ENCODE results near the gene ARHGEF10L.

Gene ARHGEF10L

DNA sequence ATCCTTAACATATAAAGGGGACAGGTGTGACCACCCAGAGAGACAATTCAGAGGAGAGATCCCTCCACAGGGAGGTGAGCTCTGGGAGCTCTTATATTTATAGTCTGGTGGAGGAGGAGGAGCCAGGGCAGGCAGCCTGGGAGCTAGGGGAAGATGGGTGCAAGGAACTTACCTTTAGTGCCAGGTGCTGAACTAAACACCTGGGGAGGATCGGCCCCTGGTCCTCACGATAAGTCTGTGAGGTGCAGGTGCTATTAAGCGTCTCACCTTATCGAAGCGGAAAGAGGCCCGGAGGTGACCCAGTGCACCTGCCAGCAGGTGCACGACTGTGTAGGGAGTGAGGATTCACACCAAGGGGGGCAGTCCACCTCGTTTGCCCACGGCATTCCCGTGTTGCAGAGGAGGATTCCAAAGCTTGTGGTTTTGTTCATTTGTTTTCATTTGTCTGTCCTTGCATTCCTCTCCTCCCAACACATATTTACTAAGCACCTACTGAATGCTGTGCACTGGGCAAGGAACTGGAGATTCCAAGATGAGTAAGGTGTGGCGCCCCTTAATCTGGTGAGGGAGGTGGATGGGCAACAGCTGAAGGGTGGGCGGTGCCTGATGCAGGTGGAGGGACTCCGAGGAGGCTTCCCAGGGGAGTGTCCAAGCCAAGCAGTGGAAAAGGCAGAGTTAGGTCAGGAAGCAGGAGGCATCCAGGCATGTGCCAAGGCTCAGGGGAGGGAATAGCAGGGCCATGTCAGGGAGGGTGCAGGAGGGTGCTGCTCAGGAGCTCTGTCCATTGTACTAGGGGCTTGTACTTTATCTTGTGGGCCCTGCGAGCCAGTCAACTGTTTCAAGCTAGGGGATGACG lies 11.5 kb downstream of the ARHGEF10L start:
- no peak for DNase-seq

DNA sequence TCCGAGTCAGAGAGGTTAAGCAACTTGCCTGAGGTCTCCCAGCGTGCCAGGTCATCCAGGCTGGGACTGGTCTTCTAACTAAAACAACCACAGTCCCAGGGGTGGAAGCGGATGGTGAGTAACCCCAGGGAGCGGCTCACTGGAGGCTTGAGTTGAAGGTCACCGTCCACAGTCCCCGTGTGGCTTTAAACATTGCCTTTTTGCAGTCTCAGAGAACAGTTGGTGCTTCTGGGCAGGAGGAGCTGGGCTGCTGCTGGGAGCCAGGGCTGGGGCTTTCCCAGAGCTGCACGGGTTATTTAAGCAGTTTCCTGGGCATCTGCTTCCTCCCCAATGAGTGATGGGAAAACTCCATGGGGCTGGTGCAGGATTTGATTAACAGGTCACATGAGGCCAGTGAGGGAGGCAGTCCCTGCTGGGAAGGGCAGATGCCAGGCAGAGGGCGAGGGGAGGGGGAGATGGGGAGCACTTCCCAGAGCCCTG lies 12.3 kb downstream of the ARHGEF10L start:
- peak; percentile 65 to 77 (median 68) for DNase-seq

DNA sequence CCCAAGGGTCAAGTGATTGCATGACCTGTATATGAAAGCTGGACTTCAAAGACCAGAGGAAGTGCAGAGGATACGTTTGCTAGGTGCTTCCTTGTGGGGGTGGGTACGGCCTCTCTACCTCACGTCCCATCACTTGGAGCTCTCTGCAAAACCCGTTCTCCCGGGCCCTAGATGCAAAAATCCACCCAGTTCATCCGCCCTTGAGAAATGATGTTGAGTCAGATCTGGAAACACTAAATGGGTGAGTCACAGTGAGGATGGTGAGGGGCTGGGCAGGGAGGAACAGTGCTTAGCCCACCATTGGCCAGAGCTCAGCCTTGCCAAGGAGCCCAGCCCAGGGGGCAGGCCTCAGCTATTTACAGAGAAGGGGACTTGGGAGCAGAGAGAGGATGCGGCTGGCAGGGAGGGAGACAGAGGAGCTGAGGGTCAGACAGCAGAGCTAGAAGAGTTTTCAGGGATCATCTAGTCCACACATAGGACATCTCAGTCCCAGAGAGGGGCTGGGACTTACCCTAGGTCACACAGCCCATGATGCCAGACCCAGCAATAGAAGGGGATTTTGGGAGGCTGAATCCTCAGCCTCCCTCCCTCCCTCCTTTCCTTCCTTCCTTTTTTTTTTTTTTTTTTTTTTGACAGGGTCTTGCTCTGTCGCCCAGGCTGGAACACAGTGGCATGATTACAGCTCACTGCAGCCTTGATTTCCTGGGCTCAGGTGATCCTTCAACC lies 14.6 kb downstream of the ARHGEF10L start:
- peak in 2 of 4 experiments; percentile 33 to 46 for DNase-seq

DNA sequence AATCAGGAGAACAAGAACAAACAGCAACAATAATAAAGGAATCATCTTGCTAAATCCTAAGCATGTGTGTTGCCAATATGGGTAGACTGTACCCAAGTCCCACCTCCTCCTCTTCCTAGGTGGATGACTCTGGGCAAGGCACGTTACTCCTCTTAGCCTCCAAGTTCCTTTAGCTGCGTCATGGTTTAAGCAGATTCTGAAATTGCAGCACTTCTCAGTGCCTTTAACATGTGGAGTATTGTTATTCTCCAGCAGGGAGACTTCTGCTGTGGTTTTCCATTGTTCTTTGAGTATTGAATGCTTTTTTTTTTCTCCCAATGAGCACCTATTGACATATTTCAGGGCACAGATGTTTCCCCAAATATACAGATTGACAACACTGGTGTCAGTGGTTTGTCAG lies 15.5 kb downstream of the ARHGEF10L start:
- DNase-seq = peak in 3 of 4 experiments; percentile 30 to 38 (median 35)

DNA sequence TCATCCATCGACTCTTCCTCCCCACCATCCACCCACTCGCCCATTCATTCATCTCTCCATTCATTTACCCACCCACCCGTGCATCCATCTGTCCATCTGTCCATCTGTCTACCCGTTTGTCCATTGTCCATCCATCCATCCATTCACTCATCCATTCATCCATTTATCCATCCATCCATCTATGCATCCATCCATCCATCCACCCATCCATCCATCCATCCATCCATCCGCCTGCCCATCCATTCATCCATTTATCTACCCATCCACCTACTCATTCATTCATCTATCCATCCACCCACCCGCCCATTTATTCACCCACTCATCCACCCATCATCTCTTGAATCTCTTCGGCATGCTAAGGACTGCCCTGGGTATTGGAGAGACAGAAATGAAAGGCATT lies 18.5 kb downstream of the ARHGEF10L start:
- DNase-seq = no peak

DNA sequence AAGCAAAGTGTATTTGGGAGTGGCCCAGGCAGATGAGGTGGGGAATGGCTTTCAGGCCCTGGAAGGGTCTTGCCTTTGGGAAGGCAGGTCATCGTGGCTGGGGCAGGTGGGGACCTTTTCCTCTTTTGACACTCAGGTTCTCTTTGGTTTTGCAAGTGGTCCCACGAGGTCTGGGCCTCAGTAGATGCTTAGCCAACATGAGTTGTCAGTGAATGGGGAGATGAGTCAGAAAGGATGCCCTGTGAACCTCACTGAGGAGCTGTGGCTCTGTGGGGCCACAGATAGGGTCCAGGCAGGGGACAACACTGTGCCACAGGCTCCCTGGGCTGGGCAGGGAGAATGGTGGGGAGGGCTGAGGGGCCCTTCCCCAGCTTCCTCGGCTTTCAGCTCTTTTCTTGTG lies 19.0 kb downstream of the ARHGEF10L start:
- DNase-seq = no peak

DNA sequence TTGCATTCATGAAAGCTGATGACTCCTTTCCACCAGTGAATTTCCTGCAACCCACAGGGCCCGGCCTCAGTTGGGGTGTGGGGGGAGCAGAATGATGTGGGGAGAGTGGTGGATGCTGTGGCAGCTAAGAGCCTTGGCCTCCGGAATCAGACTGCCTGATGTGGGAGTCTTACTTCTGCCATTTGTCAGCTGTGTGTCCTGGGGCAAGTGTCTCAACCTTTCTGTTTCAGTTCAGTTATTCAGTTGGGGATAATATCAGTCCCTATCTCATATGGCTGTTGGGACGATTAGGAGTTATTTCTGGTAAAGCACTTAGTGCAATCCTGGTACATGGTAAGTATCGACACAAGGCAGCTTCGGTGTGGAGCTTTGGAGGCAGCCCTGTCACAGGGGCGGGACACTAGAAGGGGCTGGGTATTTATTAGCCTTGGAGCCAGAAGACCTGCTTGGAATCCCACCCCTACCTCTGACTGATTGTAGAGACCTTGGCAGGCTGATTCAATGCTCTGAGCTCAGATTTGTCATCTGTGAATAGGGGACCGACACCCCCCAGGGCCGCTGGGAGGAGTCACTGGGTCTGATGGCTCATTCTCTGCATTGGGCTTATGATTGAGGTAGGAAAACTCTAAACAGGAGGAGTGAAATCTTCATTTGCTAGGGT lies 19.6 kb downstream of the ARHGEF10L start:
- DNase-seq = no peak

DNA sequence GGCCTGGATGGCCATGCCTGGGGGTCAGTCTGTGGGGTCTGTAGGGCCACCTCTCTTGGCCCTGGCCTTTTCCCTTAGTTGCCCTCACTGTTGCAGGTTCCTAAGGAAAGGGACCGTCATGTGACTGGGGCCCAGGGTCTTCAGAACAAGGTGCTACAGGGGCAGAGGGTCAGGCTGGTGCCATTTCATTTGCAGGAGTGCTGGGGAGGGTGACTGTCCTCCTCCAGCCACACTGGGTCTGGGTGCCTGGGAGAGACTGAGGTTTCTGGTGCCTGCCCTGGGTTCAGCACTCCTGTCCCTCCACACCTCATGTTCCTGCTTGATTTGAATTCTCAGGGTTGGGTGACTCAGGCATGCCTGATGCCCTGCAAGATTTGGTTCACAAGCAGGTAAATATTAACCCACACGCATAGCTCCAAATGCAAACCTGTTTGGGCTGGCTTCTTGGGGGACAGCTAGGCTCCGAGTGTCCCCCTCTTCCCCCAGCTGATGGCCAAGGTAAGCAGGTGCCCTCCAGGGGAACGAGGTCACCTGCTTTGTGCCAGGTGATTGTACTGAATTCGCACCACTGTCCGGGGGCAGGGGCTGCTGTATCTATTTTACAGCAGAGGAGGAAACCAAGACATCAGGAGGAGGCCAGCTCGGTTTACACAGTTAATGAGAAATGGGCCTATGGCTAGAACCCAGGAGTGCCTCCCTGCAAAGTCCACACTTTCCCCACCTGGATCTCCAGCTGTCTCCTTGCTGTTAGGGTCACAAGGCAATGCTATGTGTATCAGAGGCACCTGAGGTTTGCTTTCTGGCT lies 20.3 kb downstream of the ARHGEF10L start:
- DNase-seq = no peak

DNA sequence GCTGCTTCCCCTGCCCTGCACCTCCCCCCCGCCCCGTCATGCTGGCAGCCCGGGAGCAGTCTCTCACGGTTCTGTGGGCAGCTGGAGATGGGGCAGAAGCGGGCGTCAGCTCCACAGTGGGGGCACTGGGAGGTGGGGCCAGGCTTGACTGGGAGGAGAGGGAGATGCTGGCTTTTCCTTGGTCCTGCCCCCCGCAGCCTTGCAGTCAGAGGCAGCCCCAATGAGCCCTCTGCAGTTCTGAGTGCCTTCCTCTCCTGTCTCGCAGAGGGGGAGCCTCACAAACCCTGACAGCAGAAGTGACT lies 21.7 kb downstream of the ARHGEF10L start:
- DNase-seq = peak in 1 of 4 experiments; percentile 32

DNA sequence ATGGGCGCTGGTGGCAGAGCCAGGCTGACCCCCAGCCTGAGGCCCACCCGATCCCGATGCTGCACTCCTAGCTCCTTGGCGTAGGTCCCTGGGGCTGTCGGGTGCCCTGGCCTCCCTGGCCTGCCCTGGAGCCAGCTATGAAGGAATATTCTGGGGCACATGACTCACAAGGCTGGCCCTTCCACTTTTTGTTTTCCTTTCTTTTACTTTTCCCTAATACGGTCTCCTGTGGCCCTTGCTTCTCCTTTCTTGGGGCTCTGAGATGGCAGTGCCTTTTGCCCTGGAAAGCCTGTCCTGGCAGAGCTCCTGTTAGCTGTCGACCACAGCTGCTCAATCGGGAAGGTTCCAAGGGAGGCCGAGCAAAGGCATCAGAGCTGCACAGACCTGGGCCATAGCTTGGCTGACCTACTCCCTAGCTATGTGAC lies 22.1 kb downstream of the ARHGEF10L start:
- peak; percentile 60 to 76 (median 68) for DNase-seq

DNA sequence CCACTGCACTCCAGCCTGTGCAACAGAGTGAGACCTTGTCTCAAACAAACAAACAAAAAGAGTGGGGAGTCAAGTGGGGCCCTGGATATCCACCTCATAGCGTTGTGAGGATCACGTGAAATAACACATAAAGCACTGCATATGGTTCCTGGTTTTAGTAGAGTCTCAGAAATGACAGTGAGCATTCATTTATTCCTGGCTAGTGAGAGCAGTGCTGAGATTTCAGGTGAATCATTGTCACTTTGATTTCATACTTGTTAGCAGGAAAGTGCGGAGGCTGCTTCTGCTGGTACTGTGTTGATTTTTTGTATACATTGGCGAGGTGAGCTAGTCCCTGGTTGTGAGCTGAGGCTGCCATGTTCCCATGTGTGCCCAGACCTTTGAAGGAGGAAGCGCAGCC lies 22.9 kb downstream of the ARHGEF10L start:
- no peak for DNase-seq

DNA sequence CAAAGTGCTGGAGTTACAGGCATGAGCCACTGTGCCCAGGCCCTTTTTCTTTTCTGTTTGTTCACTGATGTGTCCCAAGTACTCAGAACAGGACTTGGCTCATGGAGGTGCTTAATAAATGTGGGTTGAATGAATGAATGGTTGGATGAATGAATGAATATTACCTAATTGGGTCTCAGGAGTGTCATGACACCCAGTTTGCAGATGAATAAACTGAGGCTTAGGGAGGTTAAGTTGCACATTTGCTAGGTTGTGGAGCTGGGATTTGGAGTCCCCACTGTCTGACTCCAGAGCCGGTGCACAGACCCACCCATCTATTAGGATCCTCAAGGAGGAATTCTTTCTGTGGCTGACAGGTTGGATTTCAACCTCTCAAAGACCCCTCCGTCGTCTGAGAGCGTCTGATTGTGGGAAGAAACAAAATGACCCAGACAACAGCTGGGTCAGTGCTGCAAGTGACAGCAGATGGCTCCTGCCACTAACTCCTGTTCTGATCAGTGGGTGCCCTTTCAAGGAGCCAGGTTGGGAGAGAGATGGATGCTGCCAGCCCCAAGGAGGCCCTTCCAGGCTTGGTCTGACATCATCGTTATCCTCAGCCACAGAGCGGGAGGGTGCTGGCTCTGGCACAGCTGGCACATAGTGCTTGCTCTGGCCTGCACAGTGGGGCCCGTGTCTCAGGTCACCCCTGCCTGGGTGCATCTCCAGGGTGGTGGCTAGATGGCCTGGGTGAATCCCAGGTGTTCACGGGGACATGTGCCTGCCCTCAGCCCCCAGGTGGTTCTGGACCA lies 24.2 kb downstream of the ARHGEF10L start:
- DNase-seq = no peak

DNA sequence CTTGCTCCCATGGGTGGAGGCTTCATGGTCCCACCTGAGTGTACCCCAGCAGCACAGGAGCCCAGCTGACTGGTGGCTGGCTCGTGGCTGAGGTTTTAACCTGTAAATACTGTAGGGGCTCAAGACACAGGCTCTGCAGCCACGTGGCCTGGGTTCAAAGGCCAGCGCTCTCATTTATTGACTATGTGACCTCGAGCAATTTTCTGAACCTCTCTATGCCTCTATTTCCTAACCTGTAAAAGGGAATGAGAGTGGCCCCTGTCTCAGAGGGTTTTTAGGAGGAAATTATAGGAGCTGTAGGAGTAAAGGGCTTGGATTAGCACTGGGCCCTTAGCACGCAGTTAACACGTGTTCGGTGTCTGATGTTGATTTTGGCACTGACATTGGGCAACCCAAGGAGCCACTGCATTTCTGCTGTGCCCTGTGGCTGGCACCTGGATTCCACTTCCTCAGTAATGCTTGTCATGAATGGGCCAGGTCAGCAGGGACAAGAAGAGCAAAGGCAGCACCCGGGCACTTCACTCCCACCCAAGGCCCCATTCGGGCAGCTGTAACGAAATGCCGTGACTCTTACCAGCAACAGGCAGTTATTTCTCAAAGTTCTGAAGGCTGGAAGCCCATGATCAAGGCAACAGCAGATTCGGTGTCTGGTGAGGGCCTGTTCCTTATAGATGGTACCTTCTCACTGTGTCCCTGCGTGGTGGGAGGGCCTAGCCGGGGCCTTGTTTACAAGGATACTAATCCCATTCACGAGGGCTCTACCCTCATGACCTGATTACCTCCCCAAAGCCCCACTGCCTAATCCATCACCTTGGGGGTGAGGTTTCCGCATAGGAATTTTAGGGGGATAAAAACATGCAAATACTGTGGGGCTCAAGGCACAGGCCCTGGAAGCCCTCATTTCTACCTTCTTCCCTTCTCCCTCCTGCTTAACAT lies 25.2 kb downstream of the ARHGEF10L start:
- no peak for DNase-seq

DNA sequence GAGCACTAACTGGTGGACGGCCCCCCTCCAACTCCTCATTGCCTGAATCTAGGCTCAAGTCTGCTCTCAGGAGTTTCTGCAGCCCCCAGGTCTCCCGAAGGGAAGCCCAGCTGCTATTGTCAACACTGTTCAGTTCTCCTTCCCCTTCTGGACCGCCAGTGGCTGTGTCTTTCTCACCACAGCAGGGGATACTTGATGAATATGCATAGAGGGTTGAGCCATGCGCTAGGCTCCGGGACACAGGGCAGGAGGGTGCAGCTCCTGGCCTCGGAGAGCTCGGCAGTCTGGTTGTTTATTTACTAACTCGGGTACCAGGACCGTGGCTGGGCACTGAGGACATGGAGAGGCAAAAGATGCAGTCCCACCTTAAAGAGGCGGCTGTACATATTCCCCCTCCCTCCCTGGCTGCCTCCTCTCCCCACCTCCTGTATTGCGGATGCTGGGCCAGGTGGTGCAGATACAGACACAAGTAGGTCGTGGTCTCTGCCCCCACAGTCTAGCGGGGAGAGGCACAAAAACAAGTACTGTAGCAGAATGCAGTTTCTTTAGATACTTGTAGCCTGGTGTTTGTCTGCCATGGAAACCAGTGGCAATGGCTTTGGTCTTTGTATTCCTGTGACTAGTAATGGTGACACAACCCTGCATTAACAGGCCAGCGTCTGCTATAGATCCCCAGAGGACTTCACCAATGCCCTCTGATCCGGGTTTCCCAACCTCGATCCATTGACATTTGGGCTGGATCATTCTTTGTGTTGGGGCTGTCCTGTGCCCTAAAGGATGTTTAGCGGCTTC lies 26.2 kb downstream of the ARHGEF10L start:
- peak; percentile 45 to 71 (median 66) for DNase-seq

DNA sequence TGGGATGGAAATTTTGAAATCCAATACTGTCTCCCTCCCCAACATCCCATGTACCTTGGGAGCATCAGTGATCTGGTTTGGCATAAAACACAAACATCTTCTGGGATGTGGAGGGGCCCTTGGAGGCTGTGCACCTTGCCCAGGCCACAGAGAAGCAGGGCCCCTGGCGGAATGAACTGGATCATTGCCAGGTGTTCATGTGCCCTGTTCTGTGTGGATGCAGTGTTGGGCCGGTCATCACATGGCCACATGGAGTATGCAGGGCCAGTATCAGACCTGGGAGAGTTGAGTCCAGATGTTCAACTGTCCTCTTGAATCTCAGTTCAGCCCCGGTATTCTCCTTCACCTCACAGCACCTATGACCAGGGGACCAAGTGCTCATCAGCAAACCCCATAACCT lies 26.9 kb downstream of the ARHGEF10L start:
- no peak for DNase-seq

DNA sequence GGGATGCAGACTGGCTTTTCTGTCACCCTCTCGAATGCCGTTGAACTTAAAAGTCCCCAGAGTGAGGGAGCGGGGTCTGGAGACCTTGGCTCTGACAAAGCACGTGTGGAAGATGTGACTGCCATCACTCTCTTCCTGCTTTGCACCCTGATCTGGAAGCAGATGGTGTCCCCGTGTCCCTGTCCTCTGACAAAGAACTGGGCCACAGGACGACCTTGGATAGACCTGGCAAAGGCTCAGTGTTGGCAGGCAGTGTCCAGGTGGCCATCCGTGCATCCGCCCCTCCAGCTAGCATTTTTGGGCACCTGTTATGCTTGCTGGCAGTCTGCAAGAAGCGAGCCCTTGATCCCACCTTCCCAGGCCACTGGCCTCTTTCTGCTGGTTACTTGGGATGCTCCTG lies 27.4 kb downstream of the ARHGEF10L start:
- no peak for DNase-seq

DNA sequence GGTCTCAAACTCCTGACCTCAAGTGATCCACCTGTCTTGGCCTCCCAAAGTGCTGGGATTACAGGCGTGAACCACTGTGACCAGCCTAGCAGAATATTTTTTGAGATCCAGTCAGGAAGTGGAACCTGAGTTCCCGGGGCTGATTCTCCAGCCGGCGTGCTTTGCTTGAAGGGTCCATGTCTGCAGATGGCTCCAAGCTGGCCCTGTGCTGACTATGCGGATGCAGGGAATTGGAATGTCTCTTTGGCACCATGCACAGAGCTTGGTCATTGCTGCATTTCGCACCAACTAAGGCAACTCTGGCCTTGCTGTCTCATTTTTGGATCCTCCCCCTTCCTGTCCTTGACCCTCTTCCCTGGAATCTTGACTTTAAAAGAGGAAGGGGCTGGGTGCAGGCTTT lies 28.1 kb downstream of the ARHGEF10L start:
- no peak for DNase-seq

DNA sequence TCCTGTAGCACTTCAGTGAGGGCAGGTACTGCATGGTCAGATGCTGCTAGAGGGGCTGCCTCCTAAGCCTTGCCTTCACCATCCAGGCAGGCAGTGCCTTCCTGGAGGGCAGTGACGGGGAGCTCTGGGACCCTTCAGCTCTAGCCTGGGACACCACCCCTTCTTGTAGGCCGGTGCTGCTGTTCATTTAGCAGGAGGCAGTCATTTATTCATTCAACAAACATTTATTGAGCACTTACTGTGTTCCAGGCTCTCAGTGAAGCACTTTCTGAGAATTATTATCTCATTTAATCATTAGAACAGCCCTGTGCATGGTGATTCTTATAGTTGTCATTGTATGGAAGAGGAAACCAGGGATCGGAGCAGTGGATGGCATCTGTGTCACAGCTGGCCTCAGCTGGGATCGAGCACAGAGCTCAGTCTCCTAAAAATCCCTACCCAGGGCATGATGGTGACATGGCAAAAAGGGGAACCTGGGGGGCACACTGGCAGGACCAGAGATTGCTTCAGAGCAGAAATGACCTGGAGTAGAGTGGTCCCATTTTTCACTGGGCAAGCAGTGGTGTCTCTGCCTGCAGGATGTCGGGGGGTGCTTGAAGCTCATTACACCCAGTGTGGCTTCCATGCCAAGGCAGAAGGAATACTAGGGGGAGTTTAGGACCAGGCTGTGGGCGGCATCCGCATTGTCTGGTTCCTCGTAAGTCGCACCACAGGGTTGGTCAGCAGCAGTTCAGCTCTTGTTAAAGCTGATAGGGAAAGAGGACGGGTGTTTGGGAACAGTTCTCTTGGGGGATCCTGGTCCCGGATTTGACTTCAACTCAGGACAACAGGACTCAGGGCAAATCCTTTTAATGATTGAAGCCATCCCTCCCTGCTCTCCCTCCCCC lies 28.8 kb downstream of the ARHGEF10L start:
- peak; percentile 19 to 62 (median 39) for DNase-seq
